GM21723 (cell line): Measurements from ENCODE around the gene NHLH1.

Source experiments
- ATAC-seq: cut with Tn5 transposase; IDR thresholded peaks from one replicate; pipeline ENCODE4 v1.9.1; 2021; ENCODE audit warnings: mild to moderate bottlenecking, moderate library complexity; ENCODE audit not compliant: unreplicated experiment

NHLH1 gene

GRCh38 chr1:160409486-160409885, 42.6 kb downstream of the NHLH1 start:
- ATAC-seq = no peak

- no peak for ATAC-seq
Measured at GRCh38 chr1:160410406-160411005, 43.6 kb downstream of the NHLH1 start.

- no peak for ATAC-seq
Measured at GRCh38 chr1:160411271-160412027, 44.6 kb downstream of the NHLH1 start.

- ATAC-seq = no peak
Measured at GRCh38 chr1:160412028-160412362, 45.1 kb downstream of the NHLH1 start.

GRCh38 chr1:160413716-160414115, 46.8 kb downstream of the NHLH1 start:
- ATAC-seq = no peak

- ATAC-seq = no peak
Measured at GRCh38 chr1:160414881-160415280, 48.0 kb downstream of the NHLH1 start.

- no peak for ATAC-seq
Measured at GRCh38 chr1:160415696-160416290, 48.9 kb downstream of the NHLH1 start.

- ATAC-seq = no peak
Measured at GRCh38 chr1:160416369-160416768, 49.5 kb downstream of the NHLH1 start.

GRCh38 chr1:160418483-160418882, 51.6 kb downstream of the NHLH1 start:
- no peak for ATAC-seq

GRCh38 chr1:160419150-160419837, 52.4 kb downstream of the NHLH1 start:
- no peak for ATAC-seq

GRCh38 chr1:160419838-160420169, 52.9 kb downstream of the NHLH1 start:
- no peak for ATAC-seq

- ATAC-seq = no peak
Measured at GRCh38 chr1:160420881-160421842, 54.3 kb downstream of the NHLH1 start.

- ATAC-seq = no peak
Measured at GRCh38 chr1:160421881-160422280, 55.0 kb downstream of the NHLH1 start.
